HepG2 (cell line): ENCODE results near the gene ITGAE. TPM values are rescaled to one million over a fixed set of nuclear protein-coding genes. Genes with fewer than 3 reads are reported as not detected.
A peak's percentile ranks its signal among the peaks of the same experiment; 100 is the strongest.

Experiments
- GZF1 ChIP-seq: sonication (generic); formaldehyde crosslinking; IDR thresholded peaks from 2 replicates; pipeline ENCODE4 v1.5.1; 2020; ENCODE audit warnings: mild to moderate bottlenecking, missing genetic modification reagents
- HMG20A ChIP-seq: IDR thresholded peaks from 2 replicates; pipeline ENCODE4 v1.6.1; 2016; ENCODE audit warnings: borderline replicate concordance
- MLLT10 ChIP-seq: sonication (generic); formaldehyde crosslinking; IDR thresholded peaks from 2 replicates; pipeline ENCODE4 v1.4.0; 2020; ENCODE audit warnings: missing genetic modification reagents
- RBFOX2 ChIP-seq: fragments of 200-400 bp; formaldehyde crosslinking; IDR thresholded peaks from 2 replicates; pipeline ENCODE4 v1.6.1; 2017; ENCODE audit warnings: low read depth, mild to moderate bottlenecking, low read length
- TAF1 ChIP-seq: sonication (generic); formaldehyde crosslinking; IDR thresholded peaks from 2 replicates; pipeline ENCODE4 v1.4.0; 2020; ENCODE audit warnings: missing genetic modification reagents
- TBX2 ChIP-seq: sonication (generic); formaldehyde crosslinking; IDR thresholded peaks from 2 replicates; pipeline ENCODE4 v1.5.0; 2020; ENCODE audit warnings: missing genetic modification reagents, mild to moderate bottlenecking, borderline replicate concordance
- THAP8 ChIP-seq: sonication (generic); formaldehyde crosslinking; IDR thresholded peaks from 2 replicates; pipeline ENCODE4 v1.5.1; 2020; ENCODE audit warnings: missing genetic modification reagents, mild to moderate bottlenecking, borderline replicate concordance
- ZBTB46 ChIP-seq: sonication (generic); formaldehyde crosslinking; IDR thresholded peaks from 2 replicates; pipeline ENCODE4 v1.4.0; 2020; ENCODE audit warnings: mild to moderate bottlenecking, missing genetic modification reagents, borderline replicate concordance
- ZBTB7B ChIP-seq: sonication (generic); formaldehyde crosslinking; IDR thresholded peaks from 2 replicates; pipeline ENCODE4 v1.4.0; 2020; ENCODE audit warnings: missing genetic modification reagents
- ZFP1 ChIP-seq: IDR thresholded peaks from 2 replicates; pipeline ENCODE4 v1.6.1; 2016
- ZFP36L2 ChIP-seq: sonication (generic); formaldehyde crosslinking; IDR thresholded peaks from 2 replicates; pipeline ENCODE4 v1.4.0; 2020; ENCODE audit warnings: missing genetic modification reagents
- ZNF12 ChIP-seq: sonication (generic); formaldehyde crosslinking; IDR thresholded peaks from 2 replicates; pipeline ENCODE4 v1.5.0; 2020; ENCODE audit warnings: missing genetic modification reagents
- ZNF230 ChIP-seq: sonication (generic); formaldehyde crosslinking; IDR thresholded peaks from 2 replicates; pipeline ENCODE4 v1.4.0; 2020; ENCODE audit warnings: mild to moderate bottlenecking, missing genetic modification reagents
- ZNF251 ChIP-seq: sonication (generic); formaldehyde crosslinking; IDR thresholded peaks from 2 replicates; pipeline ENCODE4 v1.9.0; 2021; ENCODE audit warnings: mild to moderate bottlenecking, missing genetic modification reagents
- ZSCAN12 ChIP-seq: sonication (generic); formaldehyde crosslinking; IDR thresholded peaks from 2 replicates; pipeline ENCODE4 v1.9.0; 2021; ENCODE audit warnings: mild to moderate bottlenecking, missing genetic modification reagents
- ZSCAN30 ChIP-seq: sonication (generic); formaldehyde crosslinking; IDR thresholded peaks from 2 replicates; pipeline ENCODE4 v1.5.0; 2020; ENCODE audit warnings: mild to moderate bottlenecking, missing genetic modification reagents
- polyA plus RNA-seq, 8 experiments: library from polyadenylated mRNA; depleted of rRNA in 3 of 8; stranded (reverse) in 7 of 8; unstranded in 1 of 8; fragments of >200 nt; fragmentation: Illumina TruSeq in 4 of 8; extraction: Trizol in 4 of 8; gene quantifications; 2 replicates each; pipeline versions ENCODE4 v1.2.1 to v1.2.3, GENCODE V29; 2011 to 2016; ENCODE audit warnings: low read depth in 4 of 8, missing spikeins in 1 of 8, mixed read lengths in 1 of 8; ENCODE audit not compliant: insufficient read depth in 1 of 8
- total RNA-seq, 5 experiments: library from RNA; depleted of rRNA; stranded (reverse); fragments of >200 nt; fragmentation: Illumina TruSeq; extraction: Trizol; gene quantifications; 2 replicates each; pipeline ENCODE4 v1.2.3, GENCODE V29; 2016; ENCODE audit warnings: low read depth in 1 of 5
- TF ChIP-seq, protein P1 (sequence below): sonication (generic); formaldehyde crosslinking; IDR thresholded peaks from 2 replicates; pipeline ENCODE4 v1.5.0; 2020; ENCODE audit warnings: mild to moderate bottlenecking, missing genetic modification reagents, moderate library complexity
- TF ChIP-seq, protein P2 (sequence below): sonication (generic); formaldehyde crosslinking; IDR thresholded peaks from 2 replicates; pipeline ENCODE4 v1.4.0; 2020; ENCODE audit warnings: missing genetic modification reagents, borderline replicate concordance
- TF ChIP-seq, protein P3 (sequence below): sonication (generic); formaldehyde crosslinking; IDR thresholded peaks from 2 replicates; pipeline ENCODE4 v1.4.0; 2020; ENCODE audit warnings: missing genetic modification reagents, borderline replicate concordance

The ITGAE gene
- total and polyA plus RNA-seq, 2 of the 13 experiments (the other 11 are each of a cell fraction or from before 2014, with no cell fraction given): 42.3 to 49.0 TPM

GRCh38 chr17:3723556-3724377 is 77.2 kb downstream of the ITGAE start, which contains the start of gene HASPIN (continued):
- TF ChIP-seq, protein P1, sequence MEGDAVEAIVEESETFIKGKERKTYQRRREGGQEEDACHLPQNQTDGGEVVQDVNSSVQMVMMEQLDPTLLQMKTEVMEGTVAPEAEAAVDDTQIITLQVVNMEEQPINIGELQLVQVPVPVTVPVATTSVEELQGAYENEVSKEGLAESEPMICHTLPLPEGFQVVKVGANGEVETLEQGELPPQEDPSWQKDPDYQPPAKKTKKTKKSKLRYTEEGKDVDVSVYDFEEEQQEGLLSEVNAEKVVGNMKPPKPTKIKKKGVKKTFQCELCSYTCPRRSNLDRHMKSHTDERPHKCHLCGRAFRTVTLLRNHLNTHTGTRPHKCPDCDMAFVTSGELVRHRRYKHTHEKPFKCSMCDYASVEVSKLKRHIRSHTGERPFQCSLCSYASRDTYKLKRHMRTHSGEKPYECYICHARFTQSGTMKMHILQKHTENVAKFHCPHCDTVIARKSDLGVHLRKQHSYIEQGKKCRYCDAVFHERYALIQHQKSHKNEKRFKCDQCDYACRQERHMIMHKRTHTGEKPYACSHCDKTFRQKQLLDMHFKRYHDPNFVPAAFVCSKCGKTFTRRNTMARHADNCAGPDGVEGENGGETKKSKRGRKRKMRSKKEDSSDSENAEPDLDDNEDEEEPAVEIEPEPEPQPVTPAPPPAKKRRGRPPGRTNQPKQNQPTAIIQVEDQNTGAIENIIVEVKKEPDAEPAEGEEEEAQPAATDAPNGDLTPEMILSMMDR: no peak; the same call in 1 of the 2 replicates
- TF ChIP-seq ZNF230 (CRISPR knock-in tag): peak; percentile 90
- peak; percentile 73 for TF ChIP-seq ZBTB7B (CRISPR knock-in tag)
- peak; percentile 94 for TF ChIP-seq RBFOX2
- TF ChIP-seq ZFP36L2 (CRISPR knock-in tag): peak; percentile 44; the same call in 1 of the 2 replicates
- TF ChIP-seq THAP8: no peak; the same call in 1 of the 2 replicates
- no peak for TF ChIP-seq ZNF251
- TF ChIP-seq, protein P2, sequence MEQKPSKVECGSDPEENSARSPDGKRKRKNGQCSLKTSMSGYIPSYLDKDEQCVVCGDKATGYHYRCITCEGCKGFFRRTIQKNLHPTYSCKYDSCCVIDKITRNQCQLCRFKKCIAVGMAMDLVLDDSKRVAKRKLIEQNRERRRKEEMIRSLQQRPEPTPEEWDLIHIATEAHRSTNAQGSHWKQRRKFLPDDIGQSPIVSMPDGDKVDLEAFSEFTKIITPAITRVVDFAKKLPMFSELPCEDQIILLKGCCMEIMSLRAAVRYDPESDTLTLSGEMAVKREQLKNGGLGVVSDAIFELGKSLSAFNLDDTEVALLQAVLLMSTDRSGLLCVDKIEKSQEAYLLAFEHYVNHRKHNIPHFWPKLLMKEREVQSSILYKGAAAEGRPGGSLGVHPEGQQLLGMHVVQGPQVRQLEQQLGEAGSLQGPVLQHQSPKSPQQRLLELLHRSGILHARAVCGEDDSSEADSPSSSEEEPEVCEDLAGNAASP (CRISPR knock-in tag): peak; percentile 75; the same call in 1 of the 2 replicates
- TF ChIP-seq, protein P3, sequence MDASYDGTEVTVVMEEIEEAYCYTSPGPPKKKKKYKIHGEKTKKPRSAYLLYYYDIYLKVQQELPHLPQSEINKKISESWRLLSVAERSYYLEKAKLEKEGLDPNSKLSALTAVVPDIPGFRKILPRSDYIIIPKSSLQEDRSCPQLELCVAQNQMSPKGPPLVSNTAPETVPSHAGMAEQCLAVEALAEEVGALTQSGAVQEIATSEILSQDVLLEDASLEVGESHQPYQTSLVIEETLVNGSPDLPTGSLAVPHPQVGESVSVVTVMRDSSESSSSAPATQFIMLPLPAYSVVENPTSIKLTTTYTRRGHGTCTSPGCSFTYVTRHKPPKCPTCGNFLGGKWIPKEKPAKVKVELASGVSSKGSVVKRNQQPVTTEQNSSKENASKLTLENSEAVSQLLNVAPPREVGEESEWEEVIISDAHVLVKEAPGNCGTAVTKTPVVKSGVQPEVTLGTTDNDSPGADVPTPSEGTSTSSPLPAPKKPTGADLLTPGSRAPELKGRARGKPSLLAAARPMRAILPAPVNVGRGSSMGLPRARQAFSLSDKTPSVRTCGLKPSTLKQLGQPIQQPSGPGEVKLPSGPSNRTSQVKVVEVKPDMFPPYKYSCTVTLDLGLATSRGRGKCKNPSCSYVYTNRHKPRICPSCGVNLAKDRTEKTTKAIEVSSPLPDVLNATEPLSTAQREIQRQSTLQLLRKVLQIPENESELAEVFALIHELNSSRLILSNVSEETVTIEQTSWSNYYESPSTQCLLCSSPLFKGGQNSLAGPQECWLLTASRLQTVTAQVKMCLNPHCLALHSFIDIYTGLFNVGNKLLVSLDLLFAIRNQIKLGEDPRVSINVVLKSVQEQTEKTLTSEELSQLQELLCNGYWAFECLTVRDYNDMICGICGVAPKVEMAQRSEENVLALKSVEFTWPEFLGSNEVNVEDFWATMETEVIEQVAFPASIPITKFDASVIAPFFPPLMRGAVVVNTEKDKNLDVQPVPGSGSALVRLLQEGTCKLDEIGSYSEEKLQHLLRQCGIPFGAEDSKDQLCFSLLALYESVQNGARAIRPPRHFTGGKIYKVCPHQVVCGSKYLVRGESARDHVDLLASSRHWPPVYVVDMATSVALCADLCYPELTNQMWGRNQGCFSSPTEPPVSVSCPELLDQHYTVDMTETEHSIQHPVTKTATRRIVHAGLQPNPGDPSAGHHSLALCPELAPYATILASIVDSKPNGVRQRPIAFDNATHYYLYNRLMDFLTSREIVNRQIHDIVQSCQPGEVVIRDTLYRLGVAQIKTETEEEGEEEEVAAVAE: no peak
- TF ChIP-seq MLLT10 (CRISPR knock-in tag): no peak
- TF ChIP-seq HMG20A: no peak
- no peak for TF ChIP-seq ZSCAN30
- TF ChIP-seq ZBTB46 (CRISPR knock-in tag): no peak
- TF ChIP-seq ZFP1: 0 out of 2 replicates have a peak, but pooled peaks have one; percentile 40
- TF ChIP-seq ZSCAN12: 0 out of 2 replicates have a peak, but pooled peaks have one; percentile 77
- peak; percentile 39; the same call in 1 of the 2 replicates for TF ChIP-seq ZNF12 (CRISPR knock-in tag)
- TF ChIP-seq TAF1 (CRISPR knock-in tag): peak; percentile 97
- TF ChIP-seq GZF1: no peak; the same call in 1 of the 2 replicates
- TF ChIP-seq TBX2 (CRISPR knock-in tag): peak; percentile 68
